Thyroid gland (tissue), 4 donors: ENCODE measurements around the gene ZNF541.

Source experiments
- POLR2A ChIP-seq, 2 donors: fragments of 450-650 bp; IDR thresholded peaks; one replicate each; pipeline ENCODE4 v1.6.1; 2017; ENCODE audit warnings: antibody characterized with exemption in 2 of 2, mild to moderate bottlenecking in 2 of 2, moderate library complexity in 1 of 2
- TF ChIP-seq, protein P1 (sequence below), 6 experiments: fragments of 200-600 bp in 3 of 6; fragments of 450-650 bp in 3 of 6; sonication (generic) in 3 of 6; IDR thresholded peaks; one replicate each; pipeline ENCODE4 v1.5.1; 2016 to 2019; ENCODE audit warnings: antibody characterized with exemption in 6 of 6, mild to moderate bottlenecking in 2 of 6, inconsistent platforms in 1 of 6, moderate library complexity in 1 of 6

DNA sequence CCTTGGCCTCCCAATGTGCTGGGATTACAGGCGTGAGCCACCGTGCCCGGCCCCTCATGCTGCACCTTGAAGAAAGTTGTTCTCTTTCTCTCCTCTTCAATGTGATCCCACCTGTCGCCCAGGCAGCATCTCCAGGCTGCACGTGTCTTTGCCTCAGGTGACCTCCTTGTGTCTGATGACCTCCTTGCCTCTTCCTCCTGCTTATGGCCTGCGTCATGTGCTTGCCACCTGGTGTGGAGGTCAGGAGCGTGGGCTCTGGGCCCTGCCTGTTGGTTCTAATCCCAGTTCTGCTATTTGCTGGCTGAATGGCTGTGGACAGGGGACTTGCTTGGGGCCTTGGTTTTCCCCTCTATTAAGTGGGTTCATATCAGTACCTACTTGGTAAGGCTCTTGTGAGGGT, 42.3 kb upstream of the ZNF541 start:
- TF ChIP-seq, protein P1, sequence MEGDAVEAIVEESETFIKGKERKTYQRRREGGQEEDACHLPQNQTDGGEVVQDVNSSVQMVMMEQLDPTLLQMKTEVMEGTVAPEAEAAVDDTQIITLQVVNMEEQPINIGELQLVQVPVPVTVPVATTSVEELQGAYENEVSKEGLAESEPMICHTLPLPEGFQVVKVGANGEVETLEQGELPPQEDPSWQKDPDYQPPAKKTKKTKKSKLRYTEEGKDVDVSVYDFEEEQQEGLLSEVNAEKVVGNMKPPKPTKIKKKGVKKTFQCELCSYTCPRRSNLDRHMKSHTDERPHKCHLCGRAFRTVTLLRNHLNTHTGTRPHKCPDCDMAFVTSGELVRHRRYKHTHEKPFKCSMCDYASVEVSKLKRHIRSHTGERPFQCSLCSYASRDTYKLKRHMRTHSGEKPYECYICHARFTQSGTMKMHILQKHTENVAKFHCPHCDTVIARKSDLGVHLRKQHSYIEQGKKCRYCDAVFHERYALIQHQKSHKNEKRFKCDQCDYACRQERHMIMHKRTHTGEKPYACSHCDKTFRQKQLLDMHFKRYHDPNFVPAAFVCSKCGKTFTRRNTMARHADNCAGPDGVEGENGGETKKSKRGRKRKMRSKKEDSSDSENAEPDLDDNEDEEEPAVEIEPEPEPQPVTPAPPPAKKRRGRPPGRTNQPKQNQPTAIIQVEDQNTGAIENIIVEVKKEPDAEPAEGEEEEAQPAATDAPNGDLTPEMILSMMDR (IDR thresholded peaks at IDR 0.05): no peak
- TF ChIP-seq POLR2A (IDR thresholded peaks at IDR 0.05): no peak
